ENCODE data around the gene PAXIP1.

DNA sequence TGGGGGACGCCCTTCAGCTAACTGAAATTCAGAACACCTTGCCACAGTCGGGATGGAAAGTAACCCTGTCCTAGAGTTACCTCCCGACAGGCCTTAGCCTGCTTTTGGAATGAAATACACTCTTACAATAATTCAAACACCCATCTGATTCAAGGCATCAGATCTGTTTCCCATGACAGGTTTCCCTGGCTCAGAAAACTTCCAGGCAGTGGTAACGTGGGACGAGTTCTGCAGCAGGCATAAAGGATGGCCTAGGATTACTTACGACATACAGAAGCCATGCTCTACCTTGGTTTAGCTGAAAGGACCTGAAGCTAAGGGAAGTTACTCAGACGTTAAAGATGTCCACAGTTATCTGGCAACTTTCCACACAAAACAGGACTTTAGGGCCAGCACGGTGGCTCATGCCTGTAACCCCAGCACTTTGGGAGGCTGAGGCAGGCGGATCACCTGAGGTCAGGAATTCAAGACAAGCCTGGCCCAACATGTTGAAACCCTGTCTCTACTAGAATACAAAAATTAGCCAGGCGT is 5.0 kb downstream of the PAXIP1 start:
- TF ChIP-seq CTCF (IDR thresholded peaks at IDR 0.05) (no peak), POLR2A (IDR thresholded peaks at IDR 0.05) (no peak)

Data from sigmoid colon (tissue), 3 donors.